NCI-H2081 (cell line): ENCODE results near the gene DPF3.

ENCODE experiments used
- DNase-seq, 2 experiments: peaks; one replicate each; lab custom pipeline; 2025; lab: John Stamatoyannopoulos, UW

Gene DPF3

GRCh38 chr14:72839753-72840607, 53.9 kb downstream of the DPF3 start:
- no peak for DNase-seq

- no peak for DNase-seq
Measured at GRCh38 chr14:72839351-72839750, 54.5 kb downstream of the DPF3 start.

- no peak for DNase-seq
Measured at GRCh38 chr14:72836085-72836484, 57.8 kb downstream of the DPF3 start.

- no peak for DNase-seq
Measured at GRCh38 chr14:72833174-72833573, 60.7 kb downstream of the DPF3 start.

GRCh38 chr14:72830786-72831594, 62.9 kb downstream of the DPF3 start:
- DNase-seq = no peak

- no peak for DNase-seq
Measured at GRCh38 chr14:72830356-72830755, 63.5 kb downstream of the DPF3 start.

GRCh38 chr14:72828604-72829003, 65.3 kb downstream of the DPF3 start:
- no peak for DNase-seq

- DNase-seq = no peak
Measured at GRCh38 chr14:72826039-72826438, 67.9 kb downstream of the DPF3 start.

GRCh38 chr14:72825486-72825885, 68.4 kb downstream of the DPF3 start:
- DNase-seq = no peak

GRCh38 chr14:72824051-72824450, 69.8 kb downstream of the DPF3 start:
- no peak for DNase-seq

GRCh38 chr14:72822946-72823611, 70.8 kb downstream of the DPF3 start:
- no peak for DNase-seq

- DNase-seq = no peak
Measured at GRCh38 chr14:72818998-72819397, 74.9 kb downstream of the DPF3 start.

GRCh38 chr14:72816287-72816686, 77.6 kb downstream of the DPF3 start:
- no peak for DNase-seq

- DNase-seq = no peak
Measured at GRCh38 chr14:72815430-72815829, 78.5 kb downstream of the DPF3 start.

- DNase-seq = no peak
Measured at GRCh38 chr14:72812292-72812851, 81.5 kb downstream of the DPF3 start.

- DNase-seq = no peak
Measured at GRCh38 chr14:72810201-72810600, 83.7 kb downstream of the DPF3 start.

GRCh38 chr14:72809063-72809462, 84.8 kb downstream of the DPF3 start:
- no peak for DNase-seq

GRCh38 chr14:72808564-72808963, 85.3 kb downstream of the DPF3 start:
- DNase-seq = no peak

GRCh38 chr14:72802588-72802946, 91.3 kb downstream of the DPF3 start:
- DNase-seq = no peak

- DNase-seq = no peak
Measured at GRCh38 chr14:72801836-72802587, 91.9 kb downstream of the DPF3 start.

- DNase-seq = no peak
Measured at GRCh38 chr14:72801381-72801812, 92.5 kb downstream of the DPF3 start.
